Endodermal cell (in vitro differentiated cells): ENCODE data around the gene ARTN. TPM values are rescaled to one million over a fixed set of nuclear protein-coding genes. Genes with fewer than 3 reads are reported as not detected.

ENCODE experiments used
- DNase-seq: peaks from one replicate; pipeline ENCODE4 v3.0.0-alpha.2; 2017
- H3K27ac ChIP-seq: 2 replicates; pipeline ENCODE4 v1.5.1; 2013; ENCODE audit warnings: mild to moderate bottlenecking, low read depth, low read length, moderate library complexity
- H3K27me3 ChIP-seq: 2 replicates; pipeline ENCODE4 v1.6.1; 2013; ENCODE audit warnings: mild to moderate bottlenecking, low read length, moderate library complexity; ENCODE audit not compliant: insufficient read depth, control insufficient read depth, poor library complexity, severe bottlenecking
- H3K36me3 ChIP-seq: 2 replicates; pipeline ENCODE4 v1.7.0; 2013; ENCODE audit warnings: mild to moderate bottlenecking, low read length, moderate library complexity; ENCODE audit not compliant: control insufficient read depth, insufficient read depth
- H3K4me1 ChIP-seq: one replicate; pipeline ENCODE4 v1.7.0; 2013; ENCODE audit warnings: low read length; ENCODE audit not compliant: control insufficient read depth, insufficient read depth
- H3K4me3 ChIP-seq: 2 replicates; pipeline ENCODE4 v1.5.1; 2013; ENCODE audit warnings: mild to moderate bottlenecking, low read length, moderate library complexity
- H3K9ac ChIP-seq: 2 replicates; pipeline ENCODE4 v1.6.1; 2013; ENCODE audit warnings: mild to moderate bottlenecking, low read length, moderate library complexity; ENCODE audit not compliant: poor library complexity, severe bottlenecking; ENCODE audit errors: extremely low read depth
- H3K9me3 ChIP-seq: 2 replicates; pipeline ENCODE4 v1.6.1; 2013; ENCODE audit warnings: mild to moderate bottlenecking, low read length, moderate library complexity; ENCODE audit not compliant: control insufficient read depth
- H3K27ac Mint-ChIP-seq: 2 replicates; pipeline ENCODE4 v1.8.0; 2020; ENCODE audit warnings: mixed read lengths
- H3K27me3 Mint-ChIP-seq: 2 replicates; pipeline ENCODE4 v1.8.0; 2021; ENCODE audit warnings: mild to moderate bottlenecking, mixed read lengths; ENCODE audit not compliant: insufficient read depth
- H3K36me3 Mint-ChIP-seq: 2 replicates; pipeline ENCODE4 v1.8.0; 2020; ENCODE audit warnings: low read depth, mixed read lengths
- H3K4me1 Mint-ChIP-seq: 2 replicates; pipeline ENCODE4 v1.8.0; 2020; ENCODE audit warnings: mixed read lengths
- H3K4me3 Mint-ChIP-seq: 2 replicates; pipeline ENCODE4 v1.8.0; 2020; ENCODE audit warnings: mild to moderate bottlenecking, moderate library complexity, mixed read lengths
- H3K9me3 Mint-ChIP-seq: 2 replicates; pipeline ENCODE4 v1.8.0; 2020; ENCODE audit warnings: mild to moderate bottlenecking, mixed read lengths
- WGBS, 2 experiments: methylation state at CpG; one replicate each; pipeline versions ENCODE4 v1.1.5 to v1.1.7; 2013; ENCODE audit warnings: missing lambda C conversion rate in 2 of 2, mixed read lengths in 1 of 2; ENCODE audit not compliant: insufficient coverage in 1 of 2, insufficient read length in 1 of 2; 5-methylcytosine and 5-hydroxymethylcytosine counted together
- total RNA-seq, 2 donors: library from RNA; stranded (reverse); fragmentation: NEBNext Ultra II Directional in 1 of 2; extraction: Animal tissue kit (Norgen Biotek cat#: 25700) in 1 of 2; gene quantifications; 2 replicates in 1 of 2; 3 replicates in 1 of 2; pipeline ENCODE4 v1.2.1, GENCODE V29; 2021
- TF ChIP-seq, protein P1 (sequence below): fragments of 200-600 bp; sonication (generic); conservative IDR thresholded peaks from 2 replicates; pipeline ENCODE4 v1.5.0; 2021; ENCODE audit warnings: antibody characterized with exemption, mild to moderate bottlenecking

The ARTN gene
- total RNA-seq, 2 donors from 2014 or later: 3.3 to 4.4 TPM

DNA sequence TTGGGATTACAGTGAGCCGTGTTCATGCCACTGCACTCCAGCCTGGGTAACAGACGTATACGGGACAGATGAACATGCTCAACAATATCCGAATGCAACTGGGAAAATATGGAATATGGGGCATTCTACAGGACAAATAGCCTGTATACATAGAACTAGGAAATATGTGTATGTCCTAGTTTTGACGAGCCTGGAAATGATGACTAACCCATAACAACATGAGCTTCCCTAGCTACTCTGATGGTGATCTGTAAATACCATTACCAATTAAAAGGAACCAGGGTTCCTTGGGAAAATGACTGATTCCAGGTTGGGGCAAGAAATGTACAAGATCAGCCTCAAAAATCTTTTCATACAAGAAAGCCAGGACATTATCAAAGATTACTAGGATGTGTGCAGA, 42.8 kb upstream of the ARTN start:
- WGBS, 2 experiments: 88 to 98% methylated on average over 4 to 5 of the region's 5 CpGs
- no peaks in the 10 kb centered on the region for H3K27me3 ChIP-seq

DNA sequence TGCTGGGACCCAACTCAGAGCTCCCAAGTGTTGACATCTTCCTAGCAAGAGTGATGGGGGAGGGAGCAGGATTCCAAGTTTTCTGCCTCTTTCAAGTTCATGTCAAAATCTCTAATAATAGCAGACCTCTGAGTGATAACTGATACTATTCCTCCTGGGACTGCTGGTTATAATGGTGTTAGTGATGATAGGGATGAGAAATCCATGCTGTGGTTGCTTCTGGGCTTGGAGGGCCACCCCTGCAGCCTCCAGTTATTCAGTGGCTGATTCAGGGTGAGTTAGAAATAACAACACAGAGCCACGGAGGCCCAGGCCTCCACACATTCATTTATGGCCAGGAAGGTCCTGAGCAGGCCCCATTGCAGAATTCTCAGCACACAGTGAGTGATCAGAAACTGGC, 40.6 kb upstream of the ARTN start:
- TF ChIP-seq, protein P1, sequence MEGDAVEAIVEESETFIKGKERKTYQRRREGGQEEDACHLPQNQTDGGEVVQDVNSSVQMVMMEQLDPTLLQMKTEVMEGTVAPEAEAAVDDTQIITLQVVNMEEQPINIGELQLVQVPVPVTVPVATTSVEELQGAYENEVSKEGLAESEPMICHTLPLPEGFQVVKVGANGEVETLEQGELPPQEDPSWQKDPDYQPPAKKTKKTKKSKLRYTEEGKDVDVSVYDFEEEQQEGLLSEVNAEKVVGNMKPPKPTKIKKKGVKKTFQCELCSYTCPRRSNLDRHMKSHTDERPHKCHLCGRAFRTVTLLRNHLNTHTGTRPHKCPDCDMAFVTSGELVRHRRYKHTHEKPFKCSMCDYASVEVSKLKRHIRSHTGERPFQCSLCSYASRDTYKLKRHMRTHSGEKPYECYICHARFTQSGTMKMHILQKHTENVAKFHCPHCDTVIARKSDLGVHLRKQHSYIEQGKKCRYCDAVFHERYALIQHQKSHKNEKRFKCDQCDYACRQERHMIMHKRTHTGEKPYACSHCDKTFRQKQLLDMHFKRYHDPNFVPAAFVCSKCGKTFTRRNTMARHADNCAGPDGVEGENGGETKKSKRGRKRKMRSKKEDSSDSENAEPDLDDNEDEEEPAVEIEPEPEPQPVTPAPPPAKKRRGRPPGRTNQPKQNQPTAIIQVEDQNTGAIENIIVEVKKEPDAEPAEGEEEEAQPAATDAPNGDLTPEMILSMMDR: no peak

More for the DNA sequence above, 42.8 kb upstream of the ARTN start:
- Histone ChIP-seq H3K4me3 (no peak overlapping the region), H3K9me3 (no peaks in the 10 kb centered on the region), H3K36me3 (no peaks in the 10 kb centered on the region), H3K27ac (no peak overlapping the region), H3K9ac (no peak overlapping the region), H3K4me1 (no peaks in the 10 kb centered on the region)
- H3K27ac Mint-ChIP-seq: no peak overlapping the region
- H3K4me1 Mint-ChIP-seq: peaks cover 1% of the 10 kb centered on the region
- H3K4me3 Mint-ChIP-seq: no peak overlapping the region
- H3K9me3 Mint-ChIP-seq: no peaks in the 10 kb centered on the region
- TF ChIP-seq, protein P1: no peak
- no peak for DNase-seq
- H3K36me3 Mint-ChIP-seq: peaks cover 2% of the 10 kb centered on the region
- H3K27me3 Mint-ChIP-seq: no peaks in the 10 kb centered on the region

DNA sequence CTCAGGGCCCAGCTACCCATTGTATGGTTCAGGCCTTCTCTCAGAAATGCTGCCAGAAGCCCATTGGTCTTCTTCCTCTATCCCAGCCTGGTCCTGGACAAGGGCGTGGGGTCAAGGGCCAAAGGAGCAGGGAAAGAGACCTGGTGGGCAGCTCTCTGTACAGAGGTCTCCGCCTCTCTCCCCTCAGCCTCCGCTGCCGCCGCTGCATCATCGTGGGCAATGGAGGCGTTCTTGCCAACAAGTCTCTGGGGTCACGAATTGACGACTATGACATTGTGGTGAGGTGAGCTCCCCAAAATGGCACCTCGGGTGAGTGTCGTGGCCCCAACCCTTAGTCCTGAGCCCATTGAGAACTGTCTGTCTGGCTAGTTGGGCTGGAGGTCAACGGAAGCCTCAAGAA, 34.6 kb upstream of the ARTN start:
- no peak overlapping the region for H3K27ac Mint-ChIP-seq
- DNase-seq: no peak
- peaks cover 4% of the 10 kb centered on the region for H3K4me1 Mint-ChIP-seq

More for the DNA sequence above, 40.6 kb upstream of the ARTN start:
- Histone ChIP-seq H3K27me3 (no peaks in the 10 kb centered on the region), H3K27ac (no peak overlapping the region), H3K4me3 (no peak overlapping the region), H3K4me1 (no peaks in the 10 kb centered on the region), H3K9me3 (no peaks in the 10 kb centered on the region), H3K36me3 (no peaks in the 10 kb centered on the region), H3K9ac (no peak overlapping the region)
- H3K4me3 Mint-ChIP-seq: no peak overlapping the region
- no peaks in the 10 kb centered on the region for H3K4me1 Mint-ChIP-seq
- no peak for DNase-seq
- H3K9me3 Mint-ChIP-seq: no peaks in the 10 kb centered on the region
- WGBS, 2 experiments: 95% methylated on average over 1 of the region's 1 CpG; no CpG with 5 or more reads in 1 of the 2 experiments
- H3K27me3 Mint-ChIP-seq: no peaks in the 10 kb centered on the region
- H3K36me3 Mint-ChIP-seq: peaks cover 2% of the 10 kb centered on the region
- no peak overlapping the region for H3K27ac Mint-ChIP-seq

More for the DNA sequence above, 34.6 kb upstream of the ARTN start:
- 96 to 100% methylated on average over 4 to 12 of the region's 12 CpGs for WGBS, 2 experiments
- H3K4me3 Mint-ChIP-seq: no peak overlapping the region
- Histone ChIP-seq H3K4me1 (no peaks in the 10 kb centered on the region), H3K27me3 (no peaks in the 10 kb centered on the region), H3K27ac (no peak overlapping the region), H3K9me3 (no peaks in the 10 kb centered on the region), H3K36me3 (no peaks in the 10 kb centered on the region), H3K9ac (no peak overlapping the region), H3K4me3 (no peak overlapping the region)
- no peaks in the 10 kb centered on the region for H3K27me3 Mint-ChIP-seq
- H3K9me3 Mint-ChIP-seq: no peaks in the 10 kb centered on the region
- H3K36me3 Mint-ChIP-seq: peaks cover 4% of the 10 kb centered on the region
- TF ChIP-seq, protein P1: no peak
